Colonic mucosa (tissue), 4 donors: Measurements from ENCODE around the gene ITLN1. TPM values are rescaled to one million over a fixed set of nuclear protein-coding genes. Genes with fewer than 3 reads are reported as not detected.

Experiments used
- DNase-seq: peaks from one replicate; pipeline ENCODE4 v3.0.0-alpha.2; 2020
- H3K27ac ChIP-seq: fragments of 200-600 bp; one replicate; pipeline ENCODE4 v1.8.0; 2021
- H3K27me3 ChIP-seq: fragments of 200-600 bp; one replicate; pipeline ENCODE4 v1.8.0; 2021
- H3K36me3 ChIP-seq: fragments of 200-600 bp; one replicate; pipeline ENCODE4 v1.8.0; 2021
- H3K4me1 ChIP-seq: fragments of 200-600 bp; one replicate; pipeline ENCODE4 v1.8.0; 2021; ENCODE audit warnings: mild to moderate bottlenecking
- H3K4me3 ChIP-seq: fragments of 200-600 bp; one replicate; pipeline ENCODE4 v1.8.0; 2021
- H3K9ac ChIP-seq, 2 donors: one replicate each; pipeline ENCODE4 v1.7.0; 2013; ENCODE audit warnings: control low read depth in 2 of 2, low read depth in 2 of 2, low read length in 2 of 2
- H3K9me3 ChIP-seq: fragments of 200-600 bp; one replicate; pipeline ENCODE4 v1.8.0; 2021
- intact Hi-C: fragments of 100-400 bp; cut with DNase I; formaldehyde crosslinking; loops from one replicate; pipeline ENCODE4 v1.14.1; 2022
- total RNA-seq, 2 donors: library from RNA; stranded (reverse); fragmentation: NEBNext Ultra II Directional in 1 of 2; extraction: Animal tissue kit (Norgen Biotek cat#: 25700) in 1 of 2; gene quantifications; one replicate each; pipeline ENCODE4 v1.2.1, GENCODE V29; 2021
- TF ChIP-seq, protein P1 (sequence below): fragments of 200-600 bp; IDR thresholded peaks from one replicate; pipeline ENCODE4 v1.8.0; 2022; ENCODE audit warnings: antibody characterized with exemption, mild to moderate bottlenecking
- donor health status: healthy.
- donor health status: DM: no; HTN: no; CAD: no.
- donor health status: DM: no; HTN: no; CAD: no.

ITLN1 gene
- total RNA-seq, 2 donors from 2014 or later = 164 to 256 TPM

DNA sequence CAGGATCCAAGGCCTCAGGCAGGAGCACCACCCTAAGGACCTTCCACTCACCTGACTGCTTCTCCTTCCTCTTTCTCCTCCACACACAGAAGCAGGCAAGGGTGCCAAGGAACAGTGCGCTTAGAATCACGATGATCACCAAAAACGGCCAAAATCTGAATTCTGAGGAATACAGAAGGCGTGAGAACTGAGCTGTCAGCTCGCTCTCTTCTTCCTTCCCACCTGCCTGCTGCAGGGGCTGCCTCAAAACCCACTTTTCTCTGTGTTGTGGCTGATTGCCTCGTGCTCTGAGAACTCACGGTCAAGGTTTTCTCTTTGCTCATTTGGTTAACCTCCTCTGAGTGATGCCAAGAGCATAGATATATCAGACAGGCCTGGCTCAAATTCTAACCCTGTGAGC lies 46.1 kb downstream of the ITLN1 start:
- no peak for DNase-seq
- H3K9me3 ChIP-seq = no peaks in the 10 kb centered on the region

DNA sequence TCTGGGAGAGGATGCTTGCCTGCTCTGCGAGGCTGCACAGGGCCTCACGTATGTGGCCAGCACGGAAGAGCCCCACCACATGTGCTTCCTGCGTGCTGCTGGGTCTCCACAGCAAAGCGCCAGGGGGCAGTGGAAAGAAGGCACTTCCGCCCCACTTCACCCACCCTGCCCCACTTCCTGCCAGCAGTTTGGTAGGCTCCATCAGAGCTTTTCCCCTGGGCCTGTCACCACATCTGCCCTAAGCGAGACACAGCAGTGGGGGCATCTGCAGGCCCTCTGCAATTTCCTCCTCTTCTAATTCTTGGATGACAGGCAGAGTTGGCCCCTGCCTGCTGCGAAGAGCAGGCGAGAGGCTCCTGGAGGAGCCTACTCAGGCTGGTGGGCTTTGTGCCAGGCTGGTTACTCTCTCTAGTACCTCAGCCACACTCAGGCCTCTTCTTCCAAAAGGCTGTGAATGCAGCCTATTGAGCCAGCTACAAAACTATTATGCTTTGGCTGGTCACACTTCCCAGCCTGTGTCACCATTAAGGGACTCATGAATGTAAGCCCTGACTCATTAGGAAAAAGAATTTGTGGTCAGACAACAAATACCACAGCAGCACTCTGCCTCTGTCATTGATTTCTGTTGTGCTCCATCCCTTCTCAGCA lies 47.3 kb downstream of the ITLN1 start:
- H3K4me3 ChIP-seq = no peak overlapping the region
- H3K27me3 ChIP-seq = no peaks in the 10 kb centered on the region
- H3K9me3 ChIP-seq = no peaks in the 10 kb centered on the region
- TF ChIP-seq, protein P1, sequence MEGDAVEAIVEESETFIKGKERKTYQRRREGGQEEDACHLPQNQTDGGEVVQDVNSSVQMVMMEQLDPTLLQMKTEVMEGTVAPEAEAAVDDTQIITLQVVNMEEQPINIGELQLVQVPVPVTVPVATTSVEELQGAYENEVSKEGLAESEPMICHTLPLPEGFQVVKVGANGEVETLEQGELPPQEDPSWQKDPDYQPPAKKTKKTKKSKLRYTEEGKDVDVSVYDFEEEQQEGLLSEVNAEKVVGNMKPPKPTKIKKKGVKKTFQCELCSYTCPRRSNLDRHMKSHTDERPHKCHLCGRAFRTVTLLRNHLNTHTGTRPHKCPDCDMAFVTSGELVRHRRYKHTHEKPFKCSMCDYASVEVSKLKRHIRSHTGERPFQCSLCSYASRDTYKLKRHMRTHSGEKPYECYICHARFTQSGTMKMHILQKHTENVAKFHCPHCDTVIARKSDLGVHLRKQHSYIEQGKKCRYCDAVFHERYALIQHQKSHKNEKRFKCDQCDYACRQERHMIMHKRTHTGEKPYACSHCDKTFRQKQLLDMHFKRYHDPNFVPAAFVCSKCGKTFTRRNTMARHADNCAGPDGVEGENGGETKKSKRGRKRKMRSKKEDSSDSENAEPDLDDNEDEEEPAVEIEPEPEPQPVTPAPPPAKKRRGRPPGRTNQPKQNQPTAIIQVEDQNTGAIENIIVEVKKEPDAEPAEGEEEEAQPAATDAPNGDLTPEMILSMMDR = no peak
- intact Hi-C loops = loop anchor here (5.0 kb wide), 1 partner anchor 45 kb away; no protein-coding TSS in a partner anchor
- no peaks in the 10 kb centered on the region for H3K36me3 ChIP-seq
- no peak overlapping the region for H3K27ac ChIP-seq
- H3K9ac ChIP-seq = no peak overlapping the region
- no peak for DNase-seq
- peaks cover 5% of the 10 kb centered on the region for H3K4me1 ChIP-seq

More for the DNA sequence above, 46.1 kb downstream of the ITLN1 start:
- TF ChIP-seq, protein P1 = no peak
- H3K27me3 ChIP-seq = no peaks in the 10 kb centered on the region
- intact Hi-C loops = loop anchor here (5.0 kb wide), 1 partner anchor 43 kb away; no protein-coding TSS in a partner anchor
- H3K27ac ChIP-seq = no peak overlapping the region
- H3K36me3 ChIP-seq = no peaks in the 10 kb centered on the region
- no peak overlapping the region for H3K9ac ChIP-seq
- no peak overlapping the region for H3K4me3 ChIP-seq
- H3K4me1 ChIP-seq = peaks cover 5% of the 10 kb centered on the region

DNA sequence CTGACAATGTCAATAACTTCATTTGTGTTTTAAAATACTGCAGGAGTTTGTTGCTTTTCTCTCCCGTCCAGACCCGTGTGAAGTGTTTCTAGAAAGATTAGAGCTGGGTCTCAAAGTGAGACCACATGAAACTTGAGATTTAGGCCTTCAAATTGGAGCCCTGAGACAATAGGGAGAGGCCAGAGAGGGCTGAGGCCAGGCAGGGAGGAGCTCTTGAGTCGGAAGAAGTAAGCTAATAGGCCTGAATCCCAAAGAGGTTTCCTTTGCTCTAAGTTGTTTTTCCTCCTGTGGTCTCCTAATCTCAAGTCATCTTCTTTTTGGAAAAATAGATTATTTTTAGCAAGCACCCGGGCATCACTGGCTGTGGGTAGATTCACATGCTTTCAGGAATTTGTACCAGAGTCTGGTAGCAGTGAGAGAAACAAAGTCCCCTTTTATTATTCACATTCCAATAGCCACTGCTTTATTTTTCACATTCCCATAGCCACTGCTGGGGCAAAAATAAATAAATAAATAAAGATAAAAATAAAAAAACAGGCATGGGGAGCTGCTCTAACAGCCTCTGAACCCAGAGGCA lies 47.9 kb downstream of the ITLN1 start:
- Histone ChIP-seq H3K9me3 (no peaks in the 10 kb centered on the region), H3K36me3 (no peaks in the 10 kb centered on the region), H3K9ac (no peak overlapping the region), H3K4me3 (no peak overlapping the region), H3K27ac (no peak overlapping the region), H3K27me3 (no peaks in the 10 kb centered on the region), H3K4me1 (peaks cover 5% of the 10 kb centered on the region)
- intact Hi-C loops = loop anchor here (5.0 kb wide), 1 partner anchor 45 kb away; no protein-coding TSS in a partner anchor
- DNase-seq = no peak
- TF ChIP-seq, protein P1 = no peak

DNA sequence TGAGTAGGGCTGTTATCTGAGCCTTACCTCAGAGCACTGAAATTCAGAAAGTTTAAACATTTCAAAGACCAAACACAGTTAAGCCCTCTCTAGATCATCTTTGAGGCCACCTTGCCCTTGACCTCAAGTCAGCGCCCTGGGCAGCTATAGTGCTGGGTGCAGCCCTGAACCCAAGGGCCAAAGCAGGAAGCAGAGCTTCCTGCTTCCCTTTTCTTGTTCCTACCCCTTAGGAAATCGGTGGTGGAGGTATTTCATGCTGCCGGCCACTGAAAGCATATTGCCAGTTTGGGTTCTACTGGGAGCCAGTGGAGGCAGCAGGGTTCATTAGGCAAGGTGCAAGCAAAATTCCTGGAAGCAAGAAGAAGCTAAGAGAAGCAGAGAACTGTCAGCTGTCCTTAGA lies 48.4 kb downstream of the ITLN1 start:
- intact Hi-C loops = loop anchor here (5.0 kb wide), 1 partner anchor 46 kb away; no protein-coding TSS in a partner anchor
- Histone ChIP-seq H3K9me3 (no peaks in the 10 kb centered on the region), H3K27me3 (no peaks in the 10 kb centered on the region), H3K4me1 (peaks cover 5% of the 10 kb centered on the region), H3K4me3 (no peak overlapping the region), H3K9ac (no peak overlapping the region), H3K36me3 (no peaks in the 10 kb centered on the region), H3K27ac (no peak overlapping the region)
- TF ChIP-seq, protein P1 = no peak
- DNase-seq = no peak

DNA sequence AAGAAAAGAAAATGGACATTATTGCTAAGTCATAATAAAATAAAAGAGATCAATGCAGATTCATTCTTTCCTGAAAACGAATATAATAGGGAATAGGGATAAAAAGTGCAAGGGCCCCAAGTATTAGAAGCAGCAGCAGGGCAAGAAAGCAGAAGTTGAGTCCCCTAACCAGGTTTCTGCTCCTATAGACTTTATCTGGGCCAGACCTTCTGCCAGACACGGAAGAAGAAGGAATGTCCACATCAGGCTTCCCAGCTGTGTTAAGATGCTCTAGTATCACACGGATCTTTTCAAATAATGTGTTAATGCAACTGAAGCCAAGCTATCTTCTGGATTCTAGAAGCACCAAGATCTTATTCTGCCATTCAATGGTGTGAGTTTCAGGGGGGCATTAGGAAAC lies 49.2 kb downstream of the ITLN1 start:
- TF ChIP-seq, protein P1 = no peak
- no peaks in the 10 kb centered on the region for H3K27me3 ChIP-seq
- H3K4me1 ChIP-seq = peaks cover 5% of the 10 kb centered on the region
- no peak overlapping the region for H3K27ac ChIP-seq
- intact Hi-C loops = loop anchor here (2.0 to 5.0 kb wide), 2 partner anchors 47 to 115 kb away; no protein-coding TSS in a partner anchor
- no peak overlapping the region for H3K4me3 ChIP-seq
- DNase-seq = no peak
- H3K9ac ChIP-seq = no peak overlapping the region
- no peaks in the 10 kb centered on the region for H3K36me3 ChIP-seq
- no peaks in the 10 kb centered on the region for H3K9me3 ChIP-seq
